HEK293 (cell line): Measurements from ENCODE around the gene TAF15.

Source experiments
- ATF2 ChIP-seq: fragments of 450-650 bp; formaldehyde crosslinking; IDR thresholded peaks from 2 replicates; pipeline ENCODE4 v1.5.1; 2016; ENCODE audit warnings: missing biosample characterization, missing genetic modification characterization, low read depth
- CTCF ChIP-seq: fragments of 450-650 bp; formaldehyde crosslinking; IDR thresholded peaks from 2 replicates; pipeline ENCODE4 v1.5.1; 2016; ENCODE audit warnings: missing biosample characterization, missing genetic modification characterization
- GLI2 ChIP-seq: fragments of 450-650 bp; formaldehyde crosslinking; IDR thresholded peaks from 2 replicates; pipeline ENCODE4; 2017; ENCODE audit warnings: missing biosample characterization, missing genetic modification characterization, low read depth, borderline replicate concordance
- KLF9 ChIP-seq: fragments of 450-650 bp; formaldehyde crosslinking; IDR thresholded peaks from 2 replicates; pipeline ENCODE4 v1.5.1; 2016; ENCODE audit warnings: missing biosample characterization, missing genetic modification characterization, low read depth
- REST ChIP-seq: fragments of 450-650 bp; formaldehyde crosslinking; IDR thresholded peaks from 2 replicates; pipeline ENCODE4 v1.5.1; 2016; ENCODE audit warnings: missing biosample characterization, missing genetic modification characterization
- SP2 ChIP-seq: fragments of 450-650 bp; formaldehyde crosslinking; IDR thresholded peaks from 2 replicates; pipeline ENCODE4 v1.5.1; 2016; ENCODE audit warnings: missing biosample characterization, missing genetic modification characterization
- ZFP41 ChIP-seq: fragments of 450-650 bp; formaldehyde crosslinking; IDR thresholded peaks from 2 replicates; pipeline ENCODE4 v1.5.1; 2016; ENCODE audit warnings: missing biosample characterization, missing genetic modification characterization, borderline replicate concordance
- ZNF174 ChIP-seq: fragments of 450-650 bp; formaldehyde crosslinking; IDR thresholded peaks from 2 replicates; pipeline ENCODE4 v1.5.0; 2017; ENCODE audit warnings: missing biosample characterization, mild to moderate bottlenecking, missing genetic modification characterization
- ZNF211 ChIP-seq: fragments of 450-650 bp; formaldehyde crosslinking; IDR thresholded peaks from 2 replicates; pipeline ENCODE4 v1.5.1; 2016; ENCODE audit warnings: low read depth, missing biosample characterization, missing genetic modification characterization

GRCh38 chr17:35855965-35856364 lies 46.7 kb downstream of the TAF15 start:
- no peak for TF ChIP-seq SP2 (tag by site-specific recombination)
- no peak for TF ChIP-seq CTCF
- no peak for TF ChIP-seq ZNF174 (tag by site-specific recombination)
- TF ChIP-seq KLF9 = no peak
- TF ChIP-seq ZNF211 = no peak
- no peak for TF ChIP-seq ATF2 (tag by site-specific recombination)
- no peak for TF ChIP-seq ZFP41 (tag by site-specific recombination)
- TF ChIP-seq REST = no peak
- no peak for TF ChIP-seq GLI2 (tag by site-specific recombination)
